ENCODE measurements around the gene FSIP2. TPM values are rescaled to one million over a fixed set of nuclear protein-coding genes. Genes with fewer than 3 reads are reported as not detected.
A peak's percentile ranks its signal among the peaks of the same experiment; 100 is the strongest.

The FSIP2 gene, protein sequence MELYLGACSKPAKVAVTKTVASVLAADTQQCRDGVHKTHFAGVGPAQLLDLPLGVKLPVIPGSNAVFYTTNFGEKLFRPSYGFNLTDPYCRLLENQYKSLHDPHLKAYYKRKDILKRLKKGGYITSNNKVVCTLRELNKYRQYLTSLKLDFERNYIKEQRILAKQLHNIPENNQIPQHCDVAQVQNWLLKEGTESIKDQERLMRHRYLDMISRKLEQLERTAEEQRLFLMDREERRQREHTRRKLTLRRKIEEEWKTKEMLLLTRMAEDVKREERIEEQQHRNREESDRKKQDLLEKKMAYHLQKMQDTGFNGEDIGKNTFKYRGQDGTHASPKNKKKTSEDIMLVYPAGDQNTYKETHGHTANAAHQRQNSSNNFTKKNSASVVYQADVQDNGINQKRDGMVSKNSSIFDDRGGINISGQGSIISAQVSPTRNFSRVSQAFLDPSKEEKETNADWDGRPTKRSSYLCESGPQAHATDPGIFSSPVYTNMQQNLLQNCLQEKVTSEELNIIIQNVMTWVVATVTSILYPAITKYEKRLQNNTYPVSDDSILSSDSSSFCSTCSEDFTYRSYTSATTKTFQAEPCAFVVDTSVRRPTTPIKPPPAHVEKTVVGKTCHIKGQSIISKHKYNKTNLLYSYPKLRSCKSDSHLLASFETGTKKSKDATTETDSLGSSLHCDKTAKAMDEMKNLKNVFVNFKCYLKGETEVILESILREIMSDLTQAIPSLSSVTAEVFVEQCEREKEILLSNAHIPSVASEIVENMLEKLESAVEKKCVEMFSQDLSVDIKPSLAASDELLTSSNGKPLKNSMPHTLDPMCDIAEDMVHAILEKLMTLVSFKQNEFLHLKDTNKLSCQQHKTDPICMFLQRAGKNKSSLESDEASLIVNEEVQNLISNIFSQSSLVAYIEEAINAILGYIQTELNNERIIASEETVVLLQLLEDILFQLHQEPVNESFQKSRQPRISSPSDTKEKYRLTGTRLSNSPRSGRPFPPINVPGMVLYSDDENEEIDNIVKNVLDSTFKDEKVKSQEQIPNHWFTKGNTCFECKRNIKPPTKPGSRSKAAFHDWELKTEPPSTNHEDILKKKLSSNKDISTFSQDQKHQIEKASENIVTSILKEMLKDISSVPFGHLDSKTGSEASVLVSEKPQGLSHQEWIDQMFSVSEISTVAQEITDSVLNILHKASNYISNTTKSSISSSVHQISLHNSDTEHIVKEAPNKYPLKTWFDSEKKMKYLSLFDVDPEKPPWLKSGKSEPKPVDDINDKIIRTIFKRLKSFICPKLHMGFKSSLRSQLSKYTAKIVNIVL (N-terminal part only)
- total RNA-seq (under 1 TPM; 0.12 to 0.59 (median 0.31) TPM), polyA plus RNA-seq (0.14 TPM)
- long read RNA-seq, donor 1 = 0 reads
- long read RNA-seq, donor 2 = 0 reads
- long read RNA-seq, donor 3, partial matches to known transcripts = 0 of 1 reads
- long read RNA-seq, donor 3, other reads (novel, unspliced or antisense) = 1 of 1 reads
- long read RNA-seq, donor 4 = 0 reads

DNA sequence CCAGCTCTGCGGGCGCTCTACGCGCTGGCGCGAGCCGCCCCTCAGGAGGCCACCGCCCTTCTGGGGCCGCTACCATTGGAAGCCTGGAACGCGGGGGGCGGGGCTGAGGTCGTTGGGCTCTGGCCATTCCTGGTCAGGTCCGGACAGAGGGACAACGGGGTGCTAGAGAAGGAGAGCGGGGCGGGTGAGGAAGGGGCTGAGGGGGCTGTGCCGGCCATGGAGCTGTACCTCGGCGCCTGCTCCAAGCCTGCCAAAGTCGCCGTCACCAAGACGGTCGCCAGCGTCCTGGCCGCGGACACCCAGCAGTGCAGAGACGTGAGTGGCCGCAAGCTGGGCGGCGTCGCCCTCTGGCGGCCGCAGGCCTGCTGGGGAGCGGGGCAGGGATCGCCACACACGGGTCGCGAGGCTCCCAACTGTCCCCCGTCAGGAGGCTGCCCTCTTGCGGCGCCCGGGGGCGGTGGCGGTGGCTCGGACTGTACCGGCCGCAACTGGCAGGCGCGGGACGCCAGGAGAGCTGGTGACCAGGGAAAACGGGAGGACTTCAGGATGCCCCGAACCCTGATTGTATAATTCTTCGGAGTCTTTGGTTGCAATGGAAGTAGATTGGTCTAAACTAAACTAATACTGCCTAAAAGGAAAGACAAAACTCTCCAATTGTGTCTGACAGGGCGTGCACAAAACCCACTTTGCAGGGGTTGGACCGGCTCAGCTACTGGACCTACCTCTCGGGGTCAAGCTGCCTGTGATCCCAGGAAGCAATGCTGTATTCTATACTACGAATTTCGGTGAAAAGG is at the start of gene FSIP2:
Gene FSIP2, plus strand, starts transcription at position 126 of the 794 bp plus-strand sequence. Its CDS starts 91 bp downstream, at position 217.
- DNase-seq (peak; percentile 70 to 89 (median 81)), ATAC-seq (peak; percentile 95 to 97)
- Histone ChIP-seq H3K27ac (ENCODE audit: low read length) (no peak within 1 kb of the TSS), H3K4me1 (ENCODE audit: control insufficient read depth, insufficient read depth, low read length) (no peaks in the 10 kb centered on the region), H3K27me3 (ENCODE audit: control insufficient read depth, insufficient read depth) (no peaks in the 10 kb centered on the region), H3K4me3 (ENCODE audit: low read length) (peak within 1 kb of the TSS; percentile 46), H3K9me3 (ENCODE audit: control insufficient read depth, low read length) (no peaks in the 10 kb centered on the region)
- 10% methylated on average over 59 of the region's 59 CpGs for WGBS
- intact Hi-C loops (cut with DNase I) = no loop called here

DNA sequence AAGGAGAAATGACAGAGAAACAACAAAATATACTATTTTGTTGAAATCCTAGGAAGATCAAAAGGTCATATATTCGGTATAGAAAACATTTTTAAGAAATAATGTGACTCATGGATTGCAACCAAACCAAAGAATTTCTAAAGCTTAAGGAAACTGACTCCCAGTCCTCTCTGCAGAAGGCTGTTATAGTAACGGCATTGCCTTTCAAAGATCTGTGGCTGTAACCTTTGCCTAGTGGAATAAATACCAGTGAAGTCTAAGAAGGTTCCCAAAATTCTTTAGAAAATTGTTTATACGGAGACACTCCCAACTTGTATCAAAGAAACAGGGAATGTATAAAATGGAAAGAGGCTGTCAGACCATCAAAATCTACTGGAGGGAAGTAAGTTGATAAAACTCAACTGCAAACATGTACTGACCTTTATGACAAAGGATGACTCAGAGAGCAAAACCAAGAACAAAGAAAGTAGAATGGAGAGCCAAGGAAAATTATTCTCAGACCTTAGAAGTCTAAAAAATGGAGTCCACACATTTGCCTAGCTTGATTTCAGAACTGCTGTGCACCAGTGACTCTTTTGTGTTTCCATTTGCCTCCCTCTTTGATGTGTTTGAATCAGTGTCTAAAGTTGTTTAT is 48.6 kb upstream of the FSIP2 start:
- H3K27ac ChIP-seq (ENCODE audit: low read length) = no peak overlapping the region
- 75% methylated on average over 3 of the region's 3 CpGs for WGBS
- H3K27me3 ChIP-seq (ENCODE audit: control insufficient read depth, insufficient read depth) = no peaks in the 10 kb centered on the region
- DNase-seq (no peak), ATAC-seq (no peak)
- H3K4me1 ChIP-seq (ENCODE audit: control insufficient read depth, insufficient read depth, low read length) = no peaks in the 10 kb centered on the region
- no peak overlapping the region for H3K4me3 ChIP-seq (ENCODE audit: low read length)
- intact Hi-C loops (cut with DNase I) = no loop called here
- no peaks in the 10 kb centered on the region for H3K9me3 ChIP-seq (ENCODE audit: control insufficient read depth, low read length)

DNA sequence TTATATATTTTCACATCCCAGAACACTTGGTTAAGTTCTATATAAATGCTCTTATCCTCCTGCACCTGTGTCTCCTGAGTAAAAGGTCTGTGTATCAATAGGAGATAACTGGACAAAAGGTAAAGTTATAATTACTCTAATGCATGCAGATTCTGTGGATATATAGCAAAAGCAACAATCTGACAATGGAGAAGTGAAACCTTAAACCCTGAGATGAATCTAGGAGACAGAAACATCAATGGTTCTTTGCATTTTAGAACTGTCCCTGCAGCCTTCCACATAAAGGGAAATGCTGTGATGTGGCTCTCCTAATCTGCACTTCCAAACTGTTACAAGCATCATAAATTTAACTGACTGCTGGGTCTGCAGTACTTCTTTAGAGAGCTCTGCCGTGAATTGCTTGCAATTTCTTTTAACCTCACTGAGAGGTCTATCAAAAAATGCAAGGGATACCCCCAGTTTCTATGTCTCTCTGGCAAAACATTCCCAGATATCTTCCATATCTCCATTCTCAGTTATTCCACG is 42.8 kb upstream of the FSIP2 start:
- DNase-seq (no peak), ATAC-seq (no peak)
- Histone ChIP-seq H3K27me3 (ENCODE audit: control insufficient read depth, insufficient read depth) (no peaks in the 10 kb centered on the region), H3K4me3 (ENCODE audit: low read length) (no peak overlapping the region), H3K9me3 (ENCODE audit: control insufficient read depth, low read length) (no peaks in the 10 kb centered on the region), H3K4me1 (ENCODE audit: control insufficient read depth, insufficient read depth, low read length) (no peaks in the 10 kb centered on the region), H3K27ac (ENCODE audit: low read length) (no peak overlapping the region)
- 37% methylated on average over 2 of the region's 2 CpGs for WGBS
- intact Hi-C loops (cut with DNase I) = no loop called here

DNA sequence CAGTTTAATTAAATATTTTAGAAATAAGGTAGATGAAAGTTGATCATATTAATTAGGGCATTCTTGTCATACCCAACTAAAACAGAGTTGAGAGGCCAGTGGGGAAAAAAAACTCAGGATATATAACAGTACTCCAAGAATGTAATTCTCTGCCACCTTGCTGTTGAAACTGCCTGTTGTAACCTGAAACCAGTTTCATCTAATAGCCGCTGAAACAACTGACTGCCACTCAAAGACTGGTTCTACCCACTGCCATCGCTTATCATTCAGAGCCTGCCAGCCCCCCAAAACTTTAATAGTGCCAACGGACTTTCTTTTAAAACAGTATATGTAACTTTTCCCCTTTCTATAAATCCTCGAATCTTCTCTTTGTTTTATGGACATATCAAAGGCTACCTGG is 37.7 kb upstream of the FSIP2 start:
- no peak overlapping the region for H3K4me3 ChIP-seq (ENCODE audit: low read length)
- H3K27ac ChIP-seq (ENCODE audit: low read length) = no peak overlapping the region
- WGBS = 52% methylated on average over 4 of the region's 4 CpGs
- no peaks in the 10 kb centered on the region for H3K27me3 ChIP-seq (ENCODE audit: control insufficient read depth, insufficient read depth)
- H3K4me1 ChIP-seq (ENCODE audit: control insufficient read depth, insufficient read depth, low read length) = no peaks in the 10 kb centered on the region
- DNase-seq (no peak), ATAC-seq (no peak)
- no peaks in the 10 kb centered on the region for H3K9me3 ChIP-seq (ENCODE audit: control insufficient read depth, low read length)
- intact Hi-C loops (cut with DNase I) = no loop called here

DNA sequence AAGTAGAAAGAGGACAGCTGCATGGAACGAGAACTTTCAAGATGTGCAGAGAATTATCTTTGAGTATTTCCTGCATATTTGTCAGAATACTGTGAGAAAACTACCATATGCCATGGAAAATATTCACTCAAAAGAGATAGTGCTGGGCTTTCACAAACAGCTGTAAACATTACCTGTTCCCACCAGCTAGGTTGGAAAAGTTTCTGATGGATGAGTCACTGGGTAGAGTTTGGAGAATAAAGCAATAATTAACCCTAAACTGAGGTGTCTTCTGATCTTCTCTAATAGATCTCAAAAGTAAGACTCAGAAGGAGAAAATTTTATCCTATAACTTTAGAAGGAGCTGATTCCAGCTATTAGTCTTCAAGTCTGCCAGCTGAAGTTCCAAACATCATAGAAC is 3.9 kb upstream of the FSIP2 start:
- H3K27ac ChIP-seq (ENCODE audit: low read length) = no peak overlapping the region
- no peak overlapping the region for H3K4me3 ChIP-seq (ENCODE audit: low read length)
- H3K9me3 ChIP-seq (ENCODE audit: control insufficient read depth, low read length) = no peaks in the 10 kb centered on the region
- H3K27me3 ChIP-seq (ENCODE audit: control insufficient read depth, insufficient read depth) = no peaks in the 10 kb centered on the region
- H3K4me1 ChIP-seq (ENCODE audit: control insufficient read depth, insufficient read depth, low read length) = no peaks in the 10 kb centered on the region
- ATAC-seq (no peak), DNase-seq (no peak)
- 37% methylated on average over 1 of the region's 1 CpG for WGBS
- intact Hi-C loops (cut with DNase I) = no loop called here

DNA sequence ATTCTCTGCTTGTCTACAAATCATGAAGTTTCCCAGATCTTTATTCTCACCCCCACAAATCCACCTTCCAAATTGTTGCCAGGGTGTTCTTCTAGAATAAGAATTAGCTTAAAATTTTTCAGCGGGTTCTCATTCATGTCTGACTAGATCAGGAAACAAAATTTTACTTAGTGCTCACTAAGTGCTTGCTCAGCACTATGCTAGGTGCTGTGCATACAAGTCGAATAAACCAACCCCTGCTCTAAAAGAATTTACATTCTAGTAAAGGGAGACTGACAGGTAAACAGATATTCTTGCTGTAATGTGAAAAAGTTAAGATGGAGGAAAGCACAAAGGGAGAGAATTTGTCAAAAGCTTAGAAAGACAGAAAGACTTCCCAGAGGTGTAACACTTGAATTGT is 2.4 kb upstream of the FSIP2 start:
- intact Hi-C loops (cut with DNase I) = no loop called here
- H3K27me3 ChIP-seq (ENCODE audit: control insufficient read depth, insufficient read depth) = no peaks in the 10 kb centered on the region
- H3K9me3 ChIP-seq (ENCODE audit: control insufficient read depth, low read length) = no peaks in the 10 kb centered on the region
- WGBS = 88% methylated on average over 2 of the region's 2 CpGs
- no peak overlapping the region for H3K27ac ChIP-seq (ENCODE audit: low read length)
- H3K4me1 ChIP-seq (ENCODE audit: control insufficient read depth, insufficient read depth, low read length) = no peaks in the 10 kb centered on the region
- no peak for DNase-seq
- ATAC-seq = no peak
- H3K4me3 ChIP-seq (ENCODE audit: low read length) = no peak overlapping the region

DNA sequence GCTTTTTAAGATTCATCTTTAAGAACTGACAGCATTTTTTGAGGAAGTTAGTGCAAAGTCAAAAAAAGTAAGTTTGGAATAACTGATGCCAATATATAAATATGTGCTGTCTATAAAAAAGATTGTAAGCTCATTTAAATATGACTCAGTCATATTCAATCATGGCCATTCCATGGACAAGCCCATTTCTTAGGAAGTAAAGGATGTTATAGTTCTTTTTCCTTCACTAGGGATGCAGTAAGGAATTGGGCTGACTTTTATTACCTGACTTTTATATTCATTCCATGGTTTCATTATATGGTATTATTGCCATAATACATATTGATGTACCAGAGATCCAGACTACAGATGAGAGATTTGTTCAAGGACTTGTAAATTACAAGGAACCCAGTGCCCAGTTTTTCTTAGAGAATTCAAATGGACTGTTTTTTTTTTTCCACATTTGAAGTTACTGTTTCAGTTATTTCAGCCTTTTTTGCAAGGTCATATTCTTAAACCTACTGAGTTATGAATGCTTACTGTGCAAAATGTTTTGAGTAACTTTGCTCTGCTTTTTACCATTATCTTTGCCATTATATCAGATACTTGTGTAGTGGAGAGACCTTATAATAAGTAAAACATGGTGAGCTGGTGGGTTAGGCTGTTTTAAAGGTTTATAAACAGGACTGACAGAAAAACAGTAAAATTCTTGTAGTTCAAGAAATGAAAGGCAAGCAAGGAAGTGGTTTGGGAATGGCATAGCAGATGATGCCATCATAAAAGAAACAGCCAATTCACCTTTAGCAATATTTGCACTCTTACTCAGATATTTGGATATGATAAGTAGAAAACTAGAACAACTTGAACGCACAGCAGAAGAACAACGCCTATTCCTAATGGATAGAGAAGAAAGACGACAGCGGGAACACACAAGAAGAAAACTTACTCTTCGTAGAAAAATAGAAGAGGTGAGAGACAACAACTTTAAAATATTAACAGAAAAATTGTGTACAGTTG is 7.6 kb downstream of the FSIP2 start:
- Histone ChIP-seq H3K4me1 (ENCODE audit: control insufficient read depth, insufficient read depth, low read length) (no peaks in the 10 kb centered on the region), H3K9me3 (ENCODE audit: control insufficient read depth, low read length) (no peaks in the 10 kb centered on the region), H3K27me3 (ENCODE audit: control insufficient read depth, insufficient read depth) (no peaks in the 10 kb centered on the region), H3K27ac (ENCODE audit: low read length) (no peak overlapping the region), H3K4me3 (ENCODE audit: low read length) (no peak overlapping the region)
- ATAC-seq = no peak
- intact Hi-C loops (cut with DNase I) = no loop called here
- DNase-seq = no peak
- 93% methylated on average over 5 of the region's 5 CpGs for WGBS

DNA sequence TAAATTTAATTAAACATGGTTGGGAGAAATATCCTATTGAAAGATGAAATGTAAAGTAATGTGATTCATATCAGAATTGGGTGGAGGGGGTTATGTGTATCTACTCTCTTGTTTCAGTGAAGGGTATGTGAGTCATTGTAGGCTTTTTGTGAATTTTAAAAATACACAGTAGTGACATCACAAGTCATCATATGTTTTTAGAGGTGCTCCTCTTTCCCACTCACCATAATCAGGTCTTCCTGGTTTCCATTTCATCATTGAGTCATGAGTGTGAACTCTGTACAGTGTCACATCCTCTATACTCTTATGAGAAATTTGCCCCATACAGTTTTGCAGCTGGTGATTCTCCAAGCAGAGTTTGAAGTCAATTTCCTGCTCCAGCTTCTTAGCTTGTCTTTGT is 18.8 kb downstream of the FSIP2 start:
- no peaks in the 10 kb centered on the region for H3K27me3 ChIP-seq (ENCODE audit: control insufficient read depth, insufficient read depth)
- H3K4me1 ChIP-seq (ENCODE audit: control insufficient read depth, insufficient read depth, low read length) = no peaks in the 10 kb centered on the region
- H3K4me3 ChIP-seq (ENCODE audit: low read length) = no peak overlapping the region
- H3K27ac ChIP-seq (ENCODE audit: low read length) = no peak overlapping the region
- H3K9me3 ChIP-seq (ENCODE audit: control insufficient read depth, low read length) = no peaks in the 10 kb centered on the region
- ATAC-seq (no peak), DNase-seq (no peak)
- intact Hi-C loops (cut with DNase I) = no loop called here

DNA sequence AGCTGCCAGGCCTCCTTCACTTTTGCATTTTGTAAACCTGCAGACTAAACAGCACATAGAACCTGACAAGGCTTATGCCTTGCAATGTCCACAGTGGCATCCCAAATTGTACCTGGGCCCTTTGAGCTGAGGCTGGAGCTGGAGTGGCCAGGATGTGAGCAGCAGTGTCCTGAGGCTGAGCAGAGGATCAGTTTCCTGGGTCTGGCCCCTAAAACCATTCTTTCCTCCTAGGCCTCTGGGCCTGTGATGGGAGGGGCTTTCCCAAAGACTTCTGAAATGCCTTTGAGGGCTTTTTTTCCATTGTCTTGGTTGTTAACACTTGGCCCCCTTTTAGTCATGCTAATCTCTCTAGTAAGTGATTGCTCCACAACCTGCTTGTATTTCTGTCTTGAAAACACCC is 32.8 kb downstream of the FSIP2 start:
- H3K27ac ChIP-seq (ENCODE audit: low read length) = no peak overlapping the region
- intact Hi-C loops (cut with DNase I) = no loop called here
- peaks cover 3% of the 10 kb centered on the region for H3K9me3 ChIP-seq (ENCODE audit: control insufficient read depth, low read length)
- no peaks in the 10 kb centered on the region for H3K4me1 ChIP-seq (ENCODE audit: control insufficient read depth, insufficient read depth, low read length)
- no peak overlapping the region for H3K4me3 ChIP-seq (ENCODE audit: low read length)
- H3K27me3 ChIP-seq (ENCODE audit: control insufficient read depth, insufficient read depth) = no peaks in the 10 kb centered on the region
- ATAC-seq (no peak), DNase-seq (no peak)

All from right cardiac atrium (tissue), 5 donors.